Erythroblast (primary cell): ENCODE data around the gene IRS1.

Experiments used
- GATA1 ChIP-seq: IDR thresholded peaks from 2 replicates; pipeline ENCODE4 v1.6.1; 2011; ENCODE audit warnings: low read depth, mild to moderate bottlenecking, control low read depth, low read length, moderate library complexity
- POLR2A ChIP-seq: IDR thresholded peaks from 2 replicates; pipeline ENCODE4 v1.6.1; 2011; ENCODE audit warnings: mild to moderate bottlenecking, low read length

- TF ChIP-seq POLR2A = no peak
- TF ChIP-seq GATA1 = no peak
Observed at GRCh38 chr2:226772389-226773179, 27.0 kb downstream of the IRS1 start.
